AG09319 (cell line): ENCODE results near the gene BTNL8.

Experiments used
- DNase-seq: peaks from one replicate; pipeline ENCODE4 v3.0.0-alpha.2; 2010; ENCODE audit warnings: low read depth; ENCODE audit errors: extremely low read depth
- TF ChIP-seq, protein P1 (sequence below): IDR thresholded peaks from 2 replicates; pipeline ENCODE4 v1.5.1; 2011; ENCODE audit warnings: low read depth, mild to moderate bottlenecking, inconsistent platforms, low read length, moderate library complexity

BTNL8 gene

DNA sequence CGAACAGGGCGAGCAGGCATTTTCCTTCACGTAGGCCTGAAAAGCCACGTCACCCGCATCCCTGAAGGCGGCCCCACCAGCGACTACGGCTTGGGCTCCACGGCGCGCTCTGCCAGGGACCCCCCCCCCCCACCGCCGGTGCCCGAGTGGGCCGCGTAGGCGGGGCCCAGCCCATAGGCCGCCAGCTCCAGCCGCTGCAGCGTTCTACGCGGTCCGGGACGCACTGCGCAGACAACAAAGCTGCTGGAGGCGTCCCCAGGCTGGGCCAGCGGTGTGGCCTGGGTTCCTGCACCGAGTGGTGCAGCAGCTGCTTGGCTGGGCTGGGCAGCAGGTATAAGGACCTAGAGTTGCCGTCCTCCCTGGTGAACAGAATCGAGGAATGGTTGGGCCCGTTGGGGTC is 71.4 kb downstream of the BTNL8 start:
- no peak for DNase-seq
- TF ChIP-seq, protein P1, sequence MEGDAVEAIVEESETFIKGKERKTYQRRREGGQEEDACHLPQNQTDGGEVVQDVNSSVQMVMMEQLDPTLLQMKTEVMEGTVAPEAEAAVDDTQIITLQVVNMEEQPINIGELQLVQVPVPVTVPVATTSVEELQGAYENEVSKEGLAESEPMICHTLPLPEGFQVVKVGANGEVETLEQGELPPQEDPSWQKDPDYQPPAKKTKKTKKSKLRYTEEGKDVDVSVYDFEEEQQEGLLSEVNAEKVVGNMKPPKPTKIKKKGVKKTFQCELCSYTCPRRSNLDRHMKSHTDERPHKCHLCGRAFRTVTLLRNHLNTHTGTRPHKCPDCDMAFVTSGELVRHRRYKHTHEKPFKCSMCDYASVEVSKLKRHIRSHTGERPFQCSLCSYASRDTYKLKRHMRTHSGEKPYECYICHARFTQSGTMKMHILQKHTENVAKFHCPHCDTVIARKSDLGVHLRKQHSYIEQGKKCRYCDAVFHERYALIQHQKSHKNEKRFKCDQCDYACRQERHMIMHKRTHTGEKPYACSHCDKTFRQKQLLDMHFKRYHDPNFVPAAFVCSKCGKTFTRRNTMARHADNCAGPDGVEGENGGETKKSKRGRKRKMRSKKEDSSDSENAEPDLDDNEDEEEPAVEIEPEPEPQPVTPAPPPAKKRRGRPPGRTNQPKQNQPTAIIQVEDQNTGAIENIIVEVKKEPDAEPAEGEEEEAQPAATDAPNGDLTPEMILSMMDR: no peak

DNA sequence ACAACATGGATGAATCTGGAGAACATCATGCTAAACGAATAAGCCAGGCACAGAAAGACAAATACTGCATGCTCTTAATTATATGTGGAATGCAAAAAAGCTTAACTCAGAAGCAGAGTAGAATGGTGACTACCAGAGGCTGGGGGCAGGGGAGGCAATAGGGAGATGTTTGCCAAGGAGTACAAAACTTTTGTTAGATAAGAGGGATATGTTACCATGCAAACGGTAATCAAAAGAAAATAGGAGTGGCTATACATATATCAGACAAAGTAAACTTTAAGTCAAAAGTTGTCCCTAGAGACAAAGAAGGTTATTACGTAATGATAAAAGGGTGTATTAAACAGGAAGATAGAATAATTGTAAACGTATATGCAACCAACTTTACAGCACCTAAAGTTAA is 71.9 kb downstream of the BTNL8 start:
- TF ChIP-seq, protein P1: no peak
- no peak for DNase-seq

DNA sequence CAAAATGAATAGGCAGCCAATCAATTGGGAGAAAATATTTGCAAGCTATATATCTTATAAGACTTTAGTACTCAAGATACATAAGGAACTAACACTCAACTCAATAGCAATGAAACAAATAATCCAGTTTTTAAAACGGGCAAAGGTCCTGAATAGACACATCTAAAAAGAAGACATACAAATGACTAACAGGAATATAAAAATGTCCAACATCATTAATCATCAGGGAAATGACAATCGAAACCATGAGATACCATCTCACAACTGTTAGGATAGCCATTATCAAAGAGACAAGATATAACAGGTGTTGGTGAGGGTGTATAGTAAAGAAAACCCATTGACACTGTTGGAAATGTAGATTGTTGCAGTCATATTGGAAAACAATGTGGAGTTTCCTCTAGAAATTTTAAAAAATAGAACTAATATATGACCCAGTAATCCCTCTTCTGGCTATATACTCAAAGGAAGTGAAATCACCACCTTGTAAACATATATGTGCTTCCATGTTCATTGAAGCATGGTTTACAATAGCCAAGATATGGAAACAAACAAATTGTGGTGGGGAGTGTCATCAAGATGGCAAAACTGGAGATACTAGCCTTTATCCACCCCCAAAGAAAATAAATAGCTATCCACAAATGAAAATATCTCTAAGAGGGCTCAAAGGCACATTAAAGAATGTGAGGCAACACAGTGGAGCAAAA is 75.8 kb downstream of the BTNL8 start:
- DNase-seq: no peak
- TF ChIP-seq, protein P1: no peak

DNA sequence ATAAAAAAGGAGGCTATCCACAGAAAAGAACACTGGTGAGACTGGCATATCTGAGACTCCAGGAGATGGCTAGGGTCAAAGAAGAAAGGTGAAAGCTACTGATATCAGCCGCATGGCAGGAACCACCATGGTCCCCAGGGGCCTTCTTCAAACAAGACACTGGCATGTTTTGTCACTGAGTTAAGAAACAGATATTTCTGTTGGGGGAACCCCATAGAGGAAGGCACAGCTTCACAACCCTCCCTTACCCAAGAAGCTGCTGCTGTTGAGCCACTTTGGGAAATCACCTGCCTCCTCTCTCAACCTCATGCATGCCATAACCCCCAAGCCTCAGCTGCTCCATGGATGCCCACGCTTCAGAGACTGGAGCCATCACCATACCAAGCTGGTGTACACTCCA is 76.4 kb downstream of the BTNL8 start:
- TF ChIP-seq, protein P1: no peak
- no peak for DNase-seq

DNA sequence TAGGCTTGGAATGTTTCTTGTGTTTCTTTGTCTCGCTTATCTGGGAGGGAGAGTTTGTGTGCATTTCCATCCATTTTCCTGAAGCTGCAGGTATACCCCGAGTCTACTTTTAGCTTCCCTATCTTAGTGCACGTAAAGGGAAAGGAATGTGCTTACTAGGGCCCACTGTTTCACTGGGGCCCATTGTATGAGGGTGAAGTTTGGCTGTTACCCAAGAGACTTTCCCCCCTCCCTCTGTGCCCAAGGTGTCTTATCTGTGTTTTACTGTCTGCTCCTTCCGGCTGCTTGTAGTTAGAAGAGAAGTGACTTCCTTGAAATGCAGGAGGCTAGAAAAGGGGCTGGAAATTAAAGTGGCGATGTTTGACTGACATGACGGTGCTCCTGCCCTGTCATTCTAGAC is 77.6 kb downstream of the BTNL8 start:
- no peak for DNase-seq
- TF ChIP-seq, protein P1: no peak

DNA sequence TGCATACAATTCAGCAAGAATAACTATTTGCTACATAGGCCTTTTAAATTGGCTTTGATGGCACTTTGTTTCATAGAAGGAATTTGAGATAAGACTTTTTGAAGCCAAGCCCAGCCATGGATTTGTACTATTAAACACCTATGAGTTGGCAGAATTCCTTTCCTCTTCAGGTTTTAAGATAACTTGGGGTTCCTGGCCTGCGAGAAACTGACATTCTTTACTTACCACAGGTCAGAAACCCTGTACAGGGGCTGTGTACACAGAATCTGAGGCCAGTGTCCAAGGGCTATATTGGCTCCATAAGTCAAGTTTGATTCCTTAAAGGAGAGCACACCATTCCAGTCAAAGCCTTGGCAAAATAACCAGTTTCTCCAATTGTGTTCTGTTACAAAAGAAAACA is 78.9 kb downstream of the BTNL8 start:
- no peak for DNase-seq
- TF ChIP-seq, protein P1: no peak

DNA sequence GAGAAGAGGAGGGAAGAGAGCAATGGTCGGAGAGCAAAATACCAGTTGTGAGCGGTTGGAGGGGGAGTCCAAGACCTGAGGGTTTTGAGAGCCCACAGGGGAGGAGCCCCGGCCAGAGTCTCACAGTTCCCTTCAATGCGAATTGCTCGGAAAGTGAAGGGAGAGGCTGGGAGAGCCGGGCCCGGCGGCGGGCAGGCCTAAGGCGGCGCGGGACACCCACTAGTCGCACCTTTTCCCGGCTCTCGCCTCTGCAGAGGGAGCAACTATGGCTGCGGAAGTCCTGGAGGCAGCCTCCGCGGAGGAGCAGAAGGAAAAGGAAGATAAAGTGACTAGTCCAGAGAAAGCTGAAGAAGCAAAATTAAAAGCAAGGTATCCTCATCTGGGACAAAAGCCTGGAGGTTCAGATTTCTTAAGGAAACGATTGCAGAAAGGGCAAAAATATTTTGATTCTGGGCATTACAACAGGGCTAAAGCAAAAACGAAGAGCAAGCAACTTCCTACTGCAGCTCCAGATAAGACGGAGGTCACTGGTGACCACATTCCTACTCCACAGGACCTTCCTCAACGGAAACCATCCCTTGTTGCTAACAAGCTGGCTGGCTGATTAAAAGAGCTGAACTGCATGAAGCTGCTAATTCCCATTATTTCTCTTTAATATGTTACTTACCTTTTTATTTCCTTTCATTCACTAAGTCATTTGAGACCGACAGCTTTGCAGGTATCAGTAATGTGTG is 83.2 kb downstream of the BTNL8 start:
- TF ChIP-seq, protein P1: no peak
- no peak for DNase-seq
